ENCODE measurements around the gene CYP2R1.
A peak's percentile ranks its signal among the peaks of the same experiment; 100 is the strongest.

- TF ChIP-seq CTCF (IDR thresholded peaks at IDR 0.05; ENCODE audit: insufficient read depth, low read length, poor library complexity, severe bottlenecking), result peak; percentile 99
- no peak for TF ChIP-seq EZH2phosphoT487 (conservative IDR thresholded peaks at IDR 0.05; ENCODE audit: low read length)
These were observed 15.6 kb upstream of the CYP2R1 start for GRCh38 chr11:14907411-14908213.

All from SU-DHL-6 (cell line).